ENCODE results near the gene SCIMP. TPM values are rescaled to one million over a fixed set of nuclear protein-coding genes. Genes with fewer than 3 reads are reported as not detected.
"Not testable (repeated sequence)": the region's sequence is repeated elsewhere in the genome, so short reads cannot be mapped to it uniquely, and the experiment has no call there.

SCIMP gene
- polyA plus RNA-seq, 1 donor, result 1.2 TPM

- peak; percentile 91 for DNase-seq (ENCODE audit: low read depth)
These were observed 42.9 kb downstream of the SCIMP start, which contains the start of gene ZNF594 for GRCh38 chr17:5191541-5192417. Gene ZNF594, minus strand, starts transcription at chr17:5191868. Its CDS starts 7,612 bp downstream, at chr17:5184256.

GRCh38 chr17:5184288-5184687, 50.4 kb downstream of the SCIMP start:
- DNase-seq (ENCODE audit: low read depth), result no peak

- DNase-seq (ENCODE audit: low read depth), result no peak
These were observed 51.3 kb downstream of the SCIMP start for GRCh38 chr17:5183410-5183793.

GRCh38 chr17:5182597-5183409, 51.9 kb downstream of the SCIMP start:
- DNase-seq (ENCODE audit: low read depth), result no peak

- no peak for DNase-seq (ENCODE audit: low read depth)
These were observed 53.0 kb downstream of the SCIMP start for GRCh38 chr17:5181509-5182305.

GRCh38 chr17:5179003-5179402, 55.7 kb downstream of the SCIMP start:
- no peak for DNase-seq (ENCODE audit: low read depth)

GRCh38 chr17:5175027-5175426, 59.6 kb downstream of the SCIMP start:
- DNase-seq (ENCODE audit: low read depth), result not testable (repeated sequence)

- not testable (repeated sequence) for DNase-seq (ENCODE audit: low read depth)
These were observed 68.7 kb downstream of the SCIMP start for GRCh38 chr17:5165791-5166564.

- DNase-seq (ENCODE audit: low read depth), result no peak
These were observed 70.2 kb downstream of the SCIMP start for GRCh38 chr17:5164436-5164835.

GRCh38 chr17:5161793-5162192, 72.9 kb downstream of the SCIMP start:
- DNase-seq (ENCODE audit: low read depth), result not testable (repeated sequence)

GRCh38 chr17:5160702-5161101, 74.0 kb downstream of the SCIMP start:
- DNase-seq (ENCODE audit: low read depth), result not testable (repeated sequence)

Other genes starting within 250 kb of the SCIMP start
- gene CAMTA2, start 247.2 kb downstream of the SCIMP start, polyA plus RNA-seq (ENCODE audit: insufficient read length), result 27.3 TPM
- gene INCA1, start 237.3 kb downstream of the SCIMP start, polyA plus RNA-seq (ENCODE audit: insufficient read length), result 5.0 TPM
- gene KIF1C, start 236.9 kb downstream of the SCIMP start, polyA plus RNA-seq (ENCODE audit: insufficient read length), result 120 TPM
- gene SLC52A1, start 199.4 kb downstream of the SCIMP start, polyA plus RNA-seq (ENCODE audit: insufficient read length), result 0.08 TPM
- 11.8 TPM for gene ZFP3, start 156.4 kb downstream of the SCIMP start, polyA plus RNA-seq (ENCODE audit: insufficient read length)
- gene ZNF232, start 123.0 kb downstream of the SCIMP start, polyA plus RNA-seq (ENCODE audit: insufficient read length), result 24.4 TPM
- gene USP6, start 118.8 kb downstream of the SCIMP start, polyA plus RNA-seq (ENCODE audit: insufficient read length), result 30.0 TPM
- 11.2 TPM for gene ZNF594, start 43.0 kb downstream of the SCIMP start, polyA plus RNA-seq (ENCODE audit: insufficient read length)
- gene RABEP1, start 47.4 kb upstream of the SCIMP start, polyA plus RNA-seq (ENCODE audit: insufficient read length), result 56.7 TPM
- gene NUP88, start 184.8 kb upstream of the SCIMP start, polyA plus RNA-seq (ENCODE audit: insufficient read length), result 49.7 TPM
- 50.7 TPM for gene RPAIN, start 185.3 kb upstream of the SCIMP start, polyA plus RNA-seq (ENCODE audit: insufficient read length)
- 113 TPM for gene C1QBP, start 204.3 kb upstream of the SCIMP start, polyA plus RNA-seq (ENCODE audit: insufficient read length)
- gene DHX33, start 234.1 kb upstream of the SCIMP start, polyA plus RNA-seq (ENCODE audit: insufficient read length), result 12.9 TPM